Gastroesophageal sphincter (tissue), 4 donors: ENCODE data around the gene ARSJ. TPM values are rescaled to one million over a fixed set of nuclear protein-coding genes. Genes with fewer than 3 reads are reported as not detected.
"Not testable (repeated sequence)": the region's sequence is repeated elsewhere in the genome, so short reads cannot be mapped to it uniquely, and the experiment has no call there.

ENCODE experiments used
- ATAC-seq: fragments of 150-250 bp; one replicate; pipeline ENCODE4 v1.9.1; 2016; ENCODE audit warnings: mild to moderate bottlenecking, moderate library complexity
- H3K27ac ChIP-seq, 4 donors: fragments of 200-600 bp; sonication (generic) in 3 of 4; 1 replicate in 3 of 4; 2 replicates in 1 of 4; pipeline ENCODE4 v1.5.1; 2016 to 2019
- H3K27me3 ChIP-seq: fragments of 200-600 bp; sonication (generic); one replicate; pipeline ENCODE4 v1.5.1; 2019
- H3K36me3 ChIP-seq, 2 donors: fragments of 200-600 bp; sonication (generic); one replicate each; pipeline ENCODE4 v1.5.1; 2019; ENCODE audit warnings: control low read depth in 1 of 2
- H3K4me1 ChIP-seq, 3 donors: fragments of 200-600 bp; sonication (generic); 1 replicate in 2 of 3; 2 replicates in 1 of 3; pipeline ENCODE4 v1.5.1; 2016 to 2019; ENCODE audit warnings: control low read depth in 2 of 3
- H3K4me3 ChIP-seq, 2 donors: fragments of 200-600 bp; sonication (generic); one replicate each; pipeline ENCODE4 v1.5.1; 2019; ENCODE audit warnings: mild to moderate bottlenecking in 1 of 2, moderate library complexity in 1 of 2
- H3K9me3 ChIP-seq, 3 donors: fragments of 200-600 bp; sonication (generic); one replicate each; pipeline ENCODE4 v1.5.1; 2017 to 2019; ENCODE audit warnings: control low read depth in 2 of 3
- EP300 ChIP-seq: sonication (generic); formaldehyde crosslinking; IDR thresholded peaks from one replicate; pipeline ENCODE4 v1.6.1; 2017; ENCODE audit warnings: antibody characterized with exemption, mild to moderate bottlenecking
- POLR2A ChIP-seq, 2 donors: fragments of 450-650 bp; IDR thresholded peaks; one replicate each; pipeline ENCODE4 v1.6.1; 2017; ENCODE audit warnings: antibody characterized with exemption in 2 of 2, mild to moderate bottlenecking in 2 of 2, moderate library complexity in 1 of 2
- POLR2AphosphoS5 ChIP-seq: sonication (generic); formaldehyde crosslinking; IDR thresholded peaks from one replicate; pipeline ENCODE4 v1.6.1; 2017; ENCODE audit warnings: antibody characterized with exemption
- WGBS, 2 donors: methylation state at CpG; one replicate each; pipeline ENCODE4 v1.1.5; 2018; ENCODE audit warnings: low coverage in 1 of 2; 5-methylcytosine and 5-hydroxymethylcytosine counted together
- total RNA-seq, 4 donors: library from RNA; depleted of rRNA; stranded (reverse); fragments of >200 nt; gene quantifications; one replicate each; pipeline ENCODE4 v1.1.0, GENCODE V29; 2016
- TF ChIP-seq, protein P1 (sequence below), 4 experiments: fragments of 200-600 bp in 2 of 4; fragments of 450-650 bp in 2 of 4; sonication (generic) in 1 of 4; IDR thresholded peaks; one replicate each; pipeline ENCODE4 v1.5.1; 2017 to 2019; ENCODE audit warnings: antibody characterized with exemption in 4 of 4, mild to moderate bottlenecking in 2 of 4, moderate library complexity in 2 of 4

The ARSJ gene
- total RNA-seq, 4 donors from 2014 or later, result 15.7 to 28.2 (median 22.8) TPM

DNA sequence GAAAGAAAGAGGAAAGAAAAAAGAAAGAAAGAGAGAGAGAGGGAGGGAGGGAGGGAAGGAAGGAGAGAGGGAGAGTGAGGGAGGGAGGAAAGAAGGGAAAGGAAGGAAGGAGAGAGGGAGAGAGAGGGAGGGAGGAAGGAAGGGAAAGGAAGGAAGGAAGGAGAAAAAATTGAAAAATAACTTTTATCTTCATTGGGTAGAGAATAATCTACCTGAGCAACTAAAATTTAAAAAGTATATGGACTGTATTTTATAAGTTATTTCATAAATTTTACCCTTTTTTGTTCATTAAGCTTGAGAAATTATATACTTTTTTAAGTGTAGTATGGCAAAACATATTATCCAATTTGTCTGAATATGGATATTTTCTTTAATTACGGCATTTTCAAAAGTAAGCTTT, 32.0 kb downstream of the ARSJ start:
- H3K27ac ChIP-seq, result no peak overlapping the region
- peaks cover 0 to 26% (median 8%) of the 10 kb centered on the region in 3 donors for H3K4me1 ChIP-seq
- no peak for TF ChIP-seq POLR2AphosphoS5
- no peak for TF ChIP-seq POLR2A (IDR thresholded peaks at IDR 0.05)
- no peak for TF ChIP-seq EP300
- TF ChIP-seq, protein P1, sequence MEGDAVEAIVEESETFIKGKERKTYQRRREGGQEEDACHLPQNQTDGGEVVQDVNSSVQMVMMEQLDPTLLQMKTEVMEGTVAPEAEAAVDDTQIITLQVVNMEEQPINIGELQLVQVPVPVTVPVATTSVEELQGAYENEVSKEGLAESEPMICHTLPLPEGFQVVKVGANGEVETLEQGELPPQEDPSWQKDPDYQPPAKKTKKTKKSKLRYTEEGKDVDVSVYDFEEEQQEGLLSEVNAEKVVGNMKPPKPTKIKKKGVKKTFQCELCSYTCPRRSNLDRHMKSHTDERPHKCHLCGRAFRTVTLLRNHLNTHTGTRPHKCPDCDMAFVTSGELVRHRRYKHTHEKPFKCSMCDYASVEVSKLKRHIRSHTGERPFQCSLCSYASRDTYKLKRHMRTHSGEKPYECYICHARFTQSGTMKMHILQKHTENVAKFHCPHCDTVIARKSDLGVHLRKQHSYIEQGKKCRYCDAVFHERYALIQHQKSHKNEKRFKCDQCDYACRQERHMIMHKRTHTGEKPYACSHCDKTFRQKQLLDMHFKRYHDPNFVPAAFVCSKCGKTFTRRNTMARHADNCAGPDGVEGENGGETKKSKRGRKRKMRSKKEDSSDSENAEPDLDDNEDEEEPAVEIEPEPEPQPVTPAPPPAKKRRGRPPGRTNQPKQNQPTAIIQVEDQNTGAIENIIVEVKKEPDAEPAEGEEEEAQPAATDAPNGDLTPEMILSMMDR (IDR thresholded peaks at IDR 0.05), result no peak
- 93 to 95% methylated on average over 1 of the region's 1 CpG for WGBS, 2 donors
- H3K27me3 ChIP-seq, result no peaks in the 10 kb centered on the region
- no peak overlapping the region for H3K4me3 ChIP-seq
- H3K9me3 ChIP-seq, result no peaks in the 10 kb centered on the region
- no peaks in the 10 kb centered on the region for H3K36me3 ChIP-seq
- no peak for ATAC-seq

DNA sequence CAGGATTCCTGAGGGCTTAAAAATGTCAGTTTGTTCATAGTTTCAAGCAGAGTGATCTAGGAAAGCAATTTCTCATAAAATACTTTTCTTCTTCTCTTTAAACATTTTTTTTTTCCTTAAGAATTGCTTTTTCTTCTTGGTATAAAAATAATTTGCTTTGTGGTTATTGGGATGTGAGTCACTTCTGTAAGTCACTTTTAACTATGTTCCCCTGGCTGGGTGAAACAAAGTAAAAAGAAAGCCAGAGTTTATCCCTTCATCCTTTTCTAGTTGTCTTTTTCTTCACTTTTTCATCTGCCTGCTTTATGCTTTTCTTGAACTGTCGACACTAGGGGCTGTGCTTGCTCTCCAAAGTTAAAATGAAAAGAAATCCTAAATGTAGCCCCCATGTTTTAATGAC, 33.5 kb downstream of the ARSJ start:
- TF ChIP-seq EP300 (no peak), POLR2A (IDR thresholded peaks at IDR 0.05) (no peak), POLR2AphosphoS5 (no peak)
- TF ChIP-seq, protein P1 (IDR thresholded peaks at IDR 0.05), result no peak
- Histone ChIP-seq H3K27me3 (no peaks in the 10 kb centered on the region), H3K36me3 (no peaks in the 10 kb centered on the region), H3K4me1 (peaks cover 0 to 18% (median 4%) of the 10 kb centered on the region in 3 donors), H3K27ac (no peak overlapping the region), H3K9me3 (no peaks in the 10 kb centered on the region), H3K4me3 (no peak overlapping the region)
- ATAC-seq, result no peak
- WGBS, 2 donors, result 79 to 80% methylated on average over 1 of the region's 1 CpG

DNA sequence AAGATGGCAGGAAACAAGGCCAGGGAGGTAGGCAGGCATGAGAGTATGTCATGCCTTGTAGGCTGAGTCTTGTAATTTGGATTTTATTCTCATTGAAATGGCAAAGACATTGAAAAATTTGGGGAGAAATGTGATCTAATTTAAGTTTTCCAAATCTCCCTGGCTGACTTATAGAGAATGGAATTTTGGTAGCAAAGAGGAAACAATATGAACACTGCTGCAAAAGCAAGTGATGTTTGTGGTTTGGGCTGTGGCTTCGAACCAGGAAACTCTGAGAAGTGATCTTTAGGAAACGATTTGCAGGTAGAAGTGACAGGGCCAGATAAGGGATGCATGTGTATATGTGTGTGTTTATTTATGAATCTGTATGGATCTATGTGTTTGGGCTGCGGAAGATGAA, 35.6 kb downstream of the ARSJ start:
- Histone ChIP-seq H3K9me3 (no peaks in the 10 kb centered on the region), H3K4me3 (no peak overlapping the region), H3K4me1 (peaks cover 0 to 8% (median 0%) of the 10 kb centered on the region in 3 donors), H3K27me3 (no peaks in the 10 kb centered on the region), H3K27ac (no peak overlapping the region), H3K36me3 (no peaks in the 10 kb centered on the region)
- no peak for ATAC-seq
- TF ChIP-seq POLR2AphosphoS5, result no peak
- TF ChIP-seq, protein P1 (IDR thresholded peaks at IDR 0.05), result no peak
- TF ChIP-seq EP300, result no peak
- no peak for TF ChIP-seq POLR2A (IDR thresholded peaks at IDR 0.05)
- 64 to 73% methylated on average over 3 of the region's 3 CpGs for WGBS, 2 donors

DNA sequence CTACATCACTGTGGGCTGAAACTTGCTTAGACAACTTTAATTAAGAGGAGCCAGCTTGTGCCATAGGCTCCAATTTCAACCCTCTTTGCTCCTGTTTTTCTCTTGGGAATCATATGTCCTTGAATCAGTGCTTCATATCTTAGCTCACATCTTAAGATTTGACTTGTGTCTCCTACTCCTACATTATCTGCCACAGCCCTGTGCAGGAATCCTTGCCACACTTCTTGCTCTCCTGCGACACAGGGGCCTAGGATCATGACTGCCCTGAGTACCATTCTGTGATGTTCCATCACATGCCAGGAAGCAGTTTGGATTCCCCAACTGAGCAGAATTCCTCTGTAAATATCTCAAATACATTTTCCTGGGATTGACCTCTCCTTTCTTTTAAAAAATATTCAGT, 36.4 kb downstream of the ARSJ start:
- ATAC-seq, result no peak
- Histone ChIP-seq H3K36me3 (no peaks in the 10 kb centered on the region), H3K4me3 (no peak overlapping the region), H3K4me1 (peaks cover 0 to 8% (median 0%) of the 10 kb centered on the region in 3 donors), H3K27ac (no peak overlapping the region), H3K9me3 (no peaks in the 10 kb centered on the region), H3K27me3 (no peaks in the 10 kb centered on the region)
- no peak for TF ChIP-seq EP300
- TF ChIP-seq POLR2A (IDR thresholded peaks at IDR 0.05), result no peak
- TF ChIP-seq, protein P1 (IDR thresholded peaks at IDR 0.05), result no peak
- 50 to 100% methylated on average over 1 of the region's 1 CpG for WGBS, 2 donors

DNA sequence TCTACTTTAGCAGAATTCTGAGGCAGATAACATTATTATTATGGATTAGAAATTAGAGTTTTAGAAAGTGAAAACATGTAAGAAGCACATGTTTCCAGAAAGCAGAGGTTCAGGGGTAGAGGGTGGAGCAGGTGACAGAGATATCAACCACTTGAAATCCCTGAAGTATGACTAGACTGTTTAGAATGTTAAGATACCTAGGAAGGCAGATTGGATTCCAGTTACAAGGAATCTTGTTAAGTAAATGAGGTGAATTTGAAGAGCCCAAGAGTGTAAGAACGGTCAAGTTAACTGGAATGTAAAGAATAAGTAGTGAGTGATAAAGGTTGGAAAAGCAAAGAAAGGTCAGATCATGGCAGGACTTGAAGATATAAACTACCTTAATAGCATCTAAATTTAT, 37.6 kb downstream of the ARSJ start:
- Histone ChIP-seq H3K9me3 (no peaks in the 10 kb centered on the region), H3K4me3 (no peak overlapping the region), H3K36me3 (no peaks in the 10 kb centered on the region), H3K27me3 (no peaks in the 10 kb centered on the region), H3K27ac (no peak overlapping the region), H3K4me1 (peaks cover 0 to 8% (median 0%) of the 10 kb centered on the region in 3 donors)
- WGBS, 2 donors, result 79 to 80% methylated on average over 1 of the region's 1 CpG
- TF ChIP-seq POLR2A (IDR thresholded peaks at IDR 0.05), result no peak
- TF ChIP-seq, protein P1 (IDR thresholded peaks at IDR 0.05), result no peak
- no peak for ATAC-seq

DNA sequence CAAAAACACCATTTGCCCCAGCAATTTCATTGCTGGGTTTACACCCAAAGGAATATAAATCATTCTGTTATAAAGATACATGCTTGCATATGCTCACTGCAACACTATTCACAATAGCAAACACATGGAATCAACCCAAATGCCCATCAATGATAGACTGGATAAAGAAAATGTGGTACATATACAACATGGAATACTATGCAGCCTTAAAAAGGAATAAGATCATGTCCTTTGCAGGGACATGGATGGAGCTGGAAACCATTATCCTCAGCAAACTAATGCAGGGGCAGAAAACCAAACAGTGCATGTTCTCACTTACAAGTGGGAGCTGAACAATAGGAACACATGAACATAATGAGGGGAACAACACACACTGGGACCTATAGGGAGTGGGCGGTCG, 39.3 kb downstream of the ARSJ start:
- WGBS, 2 donors, result 93 to 100% methylated on average over 2 of the region's 2 CpGs

More for the DNA sequence above, 39.3 kb downstream of the ARSJ start:
- not testable (repeated sequence) for H3K36me3 ChIP-seq, H3K4me1 ChIP-seq, H3K27ac ChIP-seq, H3K9me3 ChIP-seq, H3K27me3 ChIP-seq, H3K4me3 ChIP-seq, ATAC-seq
